ENCODE data around the gene NUCB2.

NUCB2 gene

GRCh38 chr11:17343907-17344306 is 67.4 kb downstream of the NUCB2 start:
- DNase-seq: no peak

- DNase-seq: no peak
These were observed 71.1 kb downstream of the NUCB2 start for GRCh38 chr11:17347676-17348075.

GRCh38 chr11:17350455-17351171 is 74.1 kb downstream of the NUCB2 start:
- DNase-seq: no peak

- no peak for DNase-seq
These were observed 74.6 kb downstream of the NUCB2 start for GRCh38 chr11:17351172-17351509.

GRCh38 chr11:17351510-17352176 is 75.1 kb downstream of the NUCB2 start, which contains the start of gene NCR3LG1:
NCR3LG1 (plus strand) TSS chr11:17351800; CDS start chr11:17351970, 170 bp downstream.
- peak; percentile 32 to 52 for DNase-seq

GRCh38 chr11:17352950-17353820 is 76.6 kb downstream of the NUCB2 start:
- DNase-seq: peak; percentile 47 to 50

- no peak for DNase-seq
These were observed 77.5 kb downstream of the NUCB2 start for GRCh38 chr11:17353821-17354600.

GRCh38 chr11:17354601-17354991 is 78.1 kb downstream of the NUCB2 start:
- peak; percentile 60 to 72 for DNase-seq

GRCh38 chr11:17366495-17366894 is 90.0 kb downstream of the NUCB2 start:
- DNase-seq: no peak

GRCh38 chr11:17368551-17368950 is 92.0 kb downstream of the NUCB2 start:
- DNase-seq: no peak

GRCh38 chr11:17369094-17369493 is 92.6 kb downstream of the NUCB2 start:
- DNase-seq: no peak

GRCh38 chr11:17369684-17370243 is 93.2 kb downstream of the NUCB2 start:
- DNase-seq: no peak

GRCh38 chr11:17371614-17372013 is 95.1 kb downstream of the NUCB2 start:
- no peak for DNase-seq

- no peak for DNase-seq
These were observed 99.0 kb downstream of the NUCB2 start for GRCh38 chr11:17375547-17375946.

GRCh38 chr11:17376493-17376892 is 100.0 kb downstream of the NUCB2 start:
- DNase-seq: no peak

- no peak for DNase-seq
These were observed 102.1 kb downstream of the NUCB2 start for GRCh38 chr11:17378655-17379054.

- DNase-seq: no peak
These were observed 103.0 kb downstream of the NUCB2 start for GRCh38 chr11:17379383-17380180.

GRCh38 chr11:17381156-17381555 is 104.6 kb downstream of the NUCB2 start:
- no peak for DNase-seq

Data from stimulated activated CD4-positive, alpha-beta T cell treated with anti-CD3 and anti-CD28 coated beads, Interleukin-2, amount 100 ng/mL, for 48 hours (primary cell).